Ascending aorta (tissue), 2 donors: ENCODE data around the gene PALD1. TPM values are rescaled to one million over a fixed set of nuclear protein-coding genes. Genes with fewer than 3 reads are reported as not detected.

Experiments used
- DNase-seq, 2 donors: peaks; one replicate each; pipeline ENCODE4 v3.0.0-alpha.2; 2019; ENCODE audit warnings: low spot score in 2 of 2
- H3K27ac ChIP-seq, 2 donors: fragments of 200-600 bp; sonication (generic); one replicate each; pipeline ENCODE4 v1.5.1; 2016 to 2017; ENCODE audit warnings: mild to moderate bottlenecking in 1 of 2
- H3K27me3 ChIP-seq: fragments of 200-600 bp; sonication (generic); one replicate; pipeline ENCODE4 v1.5.1; 2017
- H3K36me3 ChIP-seq, 2 donors: fragments of 200-600 bp; sonication (generic); one replicate each; pipeline ENCODE4 v1.5.1; 2016
- H3K4me1 ChIP-seq, 2 donors: fragments of 200-600 bp; sonication (generic); one replicate each; pipeline ENCODE4 v1.5.1; 2016 to 2017; ENCODE audit warnings: mild to moderate bottlenecking in 1 of 2
- H3K4me3 ChIP-seq, 2 donors: fragments of 200-600 bp; sonication (generic); one replicate each; pipeline ENCODE4 v1.5.1; 2016 to 2017; ENCODE audit warnings: mild to moderate bottlenecking in 1 of 2
- H3K9me3 ChIP-seq, 2 donors: fragments of 200-600 bp; sonication (generic); one replicate each; pipeline ENCODE4 v1.5.1; 2016
- CTCF ChIP-seq, 3 experiments: fragments of 200-600 bp in 2 of 3; fragments of 450-650 bp in 1 of 3; sonication (generic) in 2 of 3; IDR thresholded peaks; one replicate each; pipeline ENCODE4 v1.5.1; 2016 to 2019; ENCODE audit warnings: antibody characterized with exemption in 3 of 3, mild to moderate bottlenecking in 1 of 3, moderate library complexity in 1 of 3
- intact Hi-C: fragments of 100-400 bp; cut with DNase I; formaldehyde crosslinking; loops from one replicate; pipeline ENCODE4 v1.15.1; 2023
- total RNA-seq: library from RNA; depleted of rRNA; stranded (reverse); fragments of >200 nt; gene quantifications from one replicate; pipeline ENCODE4 v1.1.0, GENCODE V29; 2016

The PALD1 gene
- total RNA-seq, 1 donor from 2014 or later = 21.7 TPM

GRCh38 chr10:70585578-70586169, 107.1 kb downstream of the PALD1 start:
- H3K27ac ChIP-seq = no peak overlapping the region
- DNase-seq = no peak
- no peaks in the 10 kb centered on the region for H3K27me3 ChIP-seq
- no peak for TF ChIP-seq CTCF (IDR thresholded peaks at IDR 0.05)
- no peak overlapping the region for H3K4me3 ChIP-seq
- no peaks in the 10 kb centered on the region for H3K36me3 ChIP-seq
- no peaks in the 10 kb centered on the region for H3K9me3 ChIP-seq
- intact Hi-C loops = no loop called here
- no peaks in the 10 kb centered on the region for H3K4me1 ChIP-seq

- H3K27me3 ChIP-seq = no peaks in the 10 kb centered on the region
- H3K36me3 ChIP-seq = no peaks in the 10 kb centered on the region
- H3K4me3 ChIP-seq = no peak overlapping the region
- intact Hi-C loops = no loop called here
- TF ChIP-seq CTCF (IDR thresholded peaks at IDR 0.05) = no peak
- no peaks in the 10 kb centered on the region for H3K4me1 ChIP-seq
- no peaks in the 10 kb centered on the region for H3K9me3 ChIP-seq
- no peak for DNase-seq
- H3K27ac ChIP-seq = no peak overlapping the region
Measured at GRCh38 chr10:70586348-70586930, 107.9 kb downstream of the PALD1 start.

GRCh38 chr10:70587045-70587658, 108.6 kb downstream of the PALD1 start:
- TF ChIP-seq CTCF (IDR thresholded peaks at IDR 0.05) = no peak
- H3K27ac ChIP-seq = no peak overlapping the region
- H3K9me3 ChIP-seq = no peaks in the 10 kb centered on the region
- no peaks in the 10 kb centered on the region for H3K36me3 ChIP-seq
- intact Hi-C loops = no loop called here
- DNase-seq = no peak
- H3K27me3 ChIP-seq = no peaks in the 10 kb centered on the region
- no peaks in the 10 kb centered on the region for H3K4me1 ChIP-seq
- H3K4me3 ChIP-seq = no peak overlapping the region

- no peaks in the 10 kb centered on the region for H3K36me3 ChIP-seq
- no peaks in the 10 kb centered on the region for H3K27me3 ChIP-seq
- intact Hi-C loops = no loop called here
- TF ChIP-seq CTCF (IDR thresholded peaks at IDR 0.05) = no peak
- no peaks in the 10 kb centered on the region for H3K4me1 ChIP-seq
- no peaks in the 10 kb centered on the region for H3K9me3 ChIP-seq
- no peak overlapping the region for H3K4me3 ChIP-seq
- H3K27ac ChIP-seq = no peak overlapping the region
- peak in 1 of 2 donors; percentile 27 for DNase-seq
Measured at GRCh38 chr10:70588255-70588654, 109.7 kb downstream of the PALD1 start.

- H3K4me3 ChIP-seq = no peak overlapping the region
- no peaks in the 10 kb centered on the region for H3K9me3 ChIP-seq
- H3K27ac ChIP-seq = no peak overlapping the region
- no peaks in the 10 kb centered on the region for H3K4me1 ChIP-seq
- no peak for TF ChIP-seq CTCF (IDR thresholded peaks at IDR 0.05)
- DNase-seq = peak in 1 of 2 donors; percentile 15
- no peaks in the 10 kb centered on the region for H3K36me3 ChIP-seq
- intact Hi-C loops = no loop called here
- H3K27me3 ChIP-seq = no peaks in the 10 kb centered on the region
Measured at GRCh38 chr10:70588859-70589570, 110.4 kb downstream of the PALD1 start.
